NCI-H2227 (cell line): ENCODE data around the gene TACC3.
A peak's percentile ranks its signal among the peaks of the same experiment; 100 is the strongest.

Experiments
- DNase-seq: peaks from one replicate; lab custom pipeline; 2025; ENCODE audit not compliant: unreplicated experiment; lab: John Stamatoyannopoulos, UW

Gene TACC3

GRCh38 chr4:1758306-1759121 is 37.2 kb downstream of the TACC3 start:
- DNase-seq: no peak

GRCh38 chr4:1759170-1759817 is 38.0 kb downstream of the TACC3 start:
- no peak for DNase-seq

GRCh38 chr4:1759818-1760223 is 38.5 kb downstream of the TACC3 start:
- DNase-seq: no peak

GRCh38 chr4:1760521-1761071 is 39.3 kb downstream of the TACC3 start:
- no peak for DNase-seq

GRCh38 chr4:1761130-1761689 is 39.9 kb downstream of the TACC3 start:
- no peak for DNase-seq

GRCh38 chr4:1762264-1763010 is 41.1 kb downstream of the TACC3 start:
- DNase-seq: no peak

- DNase-seq: no peak
These were observed 41.8 kb downstream of the TACC3 start for GRCh38 chr4:1763070-1763549.

- no peak for DNase-seq
These were observed 42.3 kb downstream of the TACC3 start for GRCh38 chr4:1763550-1764080.

GRCh38 chr4:1764670-1765069 is 43.3 kb downstream of the TACC3 start:
- no peak for DNase-seq

GRCh38 chr4:1765409-1766072 is 44.2 kb downstream of the TACC3 start:
- no peak for DNase-seq

- no peak for DNase-seq
These were observed 45.1 kb downstream of the TACC3 start for GRCh38 chr4:1766106-1767060.

GRCh38 chr4:1767061-1767769 is 45.9 kb downstream of the TACC3 start:
- DNase-seq: peak; percentile 20

GRCh38 chr4:1767770-1768366 is 46.5 kb downstream of the TACC3 start:
- peak; percentile 26 for DNase-seq

GRCh38 chr4:1768367-1769034 is 47.2 kb downstream of the TACC3 start:
- no peak for DNase-seq

GRCh38 chr4:1769692-1770091 is 48.4 kb downstream of the TACC3 start:
- no peak for DNase-seq

GRCh38 chr4:1770245-1770644 is 48.9 kb downstream of the TACC3 start:
- DNase-seq: no peak

- DNase-seq: no peak
These were observed 49.5 kb downstream of the TACC3 start for GRCh38 chr4:1770791-1771231.
